Sigmoid colon (tissue), 3 donors: Measurements from ENCODE around the gene HNRNPK.

Source experiments
- POLR2A ChIP-seq, 2 donors: fragments of 450-650 bp; IDR thresholded peaks; one replicate each; pipeline ENCODE4 v1.6.1; 2016; ENCODE audit warnings: antibody characterized with exemption in 2 of 2, mild to moderate bottlenecking in 2 of 2, moderate library complexity in 2 of 2
- TF ChIP-seq, protein P1 (sequence below), 4 experiments: fragments of 450-650 bp in 3 of 4; fragments of 200-600 bp in 1 of 4; IDR thresholded peaks; one replicate each; pipeline ENCODE4 v1.5.1; 2016 to 2019; ENCODE audit warnings: antibody characterized with exemption in 4 of 4, mild to moderate bottlenecking in 3 of 4, moderate library complexity in 2 of 4

DNA sequence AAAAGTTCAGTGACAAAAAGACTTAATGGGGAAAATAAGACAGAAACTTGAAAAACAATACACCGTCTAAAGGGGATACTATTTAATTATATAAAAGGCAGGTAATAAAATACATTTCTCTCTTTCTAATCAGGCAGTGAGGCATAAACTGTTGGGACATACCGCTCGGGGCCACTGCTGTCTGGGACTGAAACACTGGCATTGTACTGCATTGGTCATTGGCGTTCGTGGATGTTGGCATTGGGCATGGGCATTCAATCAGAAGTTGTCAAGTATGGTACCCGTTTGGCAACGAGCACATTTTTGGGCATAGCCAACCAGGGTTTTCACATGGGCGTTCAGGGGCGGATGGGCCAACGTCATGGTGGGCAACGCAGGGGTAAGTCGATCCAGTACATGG, 4.7 kb downstream of the HNRNPK start:
- TF ChIP-seq POLR2A (IDR thresholded peaks at IDR 0.05) = no peak
- TF ChIP-seq, protein P1, sequence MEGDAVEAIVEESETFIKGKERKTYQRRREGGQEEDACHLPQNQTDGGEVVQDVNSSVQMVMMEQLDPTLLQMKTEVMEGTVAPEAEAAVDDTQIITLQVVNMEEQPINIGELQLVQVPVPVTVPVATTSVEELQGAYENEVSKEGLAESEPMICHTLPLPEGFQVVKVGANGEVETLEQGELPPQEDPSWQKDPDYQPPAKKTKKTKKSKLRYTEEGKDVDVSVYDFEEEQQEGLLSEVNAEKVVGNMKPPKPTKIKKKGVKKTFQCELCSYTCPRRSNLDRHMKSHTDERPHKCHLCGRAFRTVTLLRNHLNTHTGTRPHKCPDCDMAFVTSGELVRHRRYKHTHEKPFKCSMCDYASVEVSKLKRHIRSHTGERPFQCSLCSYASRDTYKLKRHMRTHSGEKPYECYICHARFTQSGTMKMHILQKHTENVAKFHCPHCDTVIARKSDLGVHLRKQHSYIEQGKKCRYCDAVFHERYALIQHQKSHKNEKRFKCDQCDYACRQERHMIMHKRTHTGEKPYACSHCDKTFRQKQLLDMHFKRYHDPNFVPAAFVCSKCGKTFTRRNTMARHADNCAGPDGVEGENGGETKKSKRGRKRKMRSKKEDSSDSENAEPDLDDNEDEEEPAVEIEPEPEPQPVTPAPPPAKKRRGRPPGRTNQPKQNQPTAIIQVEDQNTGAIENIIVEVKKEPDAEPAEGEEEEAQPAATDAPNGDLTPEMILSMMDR (IDR thresholded peaks at IDR 0.05) = no peak
